Tibial nerve (tissue), 4 donors: ENCODE results near the gene PRKAG2.

Experiments used
- EP300 ChIP-seq, 2 donors: sonication (generic); formaldehyde crosslinking; IDR thresholded peaks; one replicate each; pipeline ENCODE4 v1.6.1; 2017; ENCODE audit warnings: antibody characterized with exemption in 2 of 2, mild to moderate bottlenecking in 1 of 2
- TF ChIP-seq, protein P1 (sequence below), 5 experiments: fragments of 200-600 bp in 3 of 5; fragments of 450-650 bp in 2 of 5; sonication (generic) in 3 of 5; IDR thresholded peaks; one replicate each; pipeline ENCODE4 v1.5.1; 2016 to 2019; ENCODE audit warnings: antibody characterized with exemption in 5 of 5, mild to moderate bottlenecking in 3 of 5, moderate library complexity in 2 of 5

DNA sequence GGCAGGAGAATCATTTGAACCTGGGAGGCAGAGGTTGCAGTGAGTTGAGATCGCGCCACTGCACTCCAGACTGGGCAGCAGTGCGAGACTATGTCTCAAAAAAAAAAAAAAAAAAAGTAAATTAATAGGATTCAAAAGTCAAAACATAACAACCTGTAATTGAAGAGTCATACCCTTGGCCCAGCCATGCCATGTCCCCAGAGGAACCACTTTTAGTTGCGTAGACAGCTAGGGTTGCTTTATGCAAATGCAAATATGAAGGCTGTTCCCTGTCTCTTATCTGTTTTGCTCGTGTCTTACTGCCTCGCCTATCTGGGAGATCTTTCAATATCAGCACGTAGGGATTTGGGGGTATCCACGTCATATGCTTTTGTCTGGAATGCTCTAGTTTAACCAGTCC is 73.1 kb downstream of the PRKAG2 start:
- TF ChIP-seq, protein P1, sequence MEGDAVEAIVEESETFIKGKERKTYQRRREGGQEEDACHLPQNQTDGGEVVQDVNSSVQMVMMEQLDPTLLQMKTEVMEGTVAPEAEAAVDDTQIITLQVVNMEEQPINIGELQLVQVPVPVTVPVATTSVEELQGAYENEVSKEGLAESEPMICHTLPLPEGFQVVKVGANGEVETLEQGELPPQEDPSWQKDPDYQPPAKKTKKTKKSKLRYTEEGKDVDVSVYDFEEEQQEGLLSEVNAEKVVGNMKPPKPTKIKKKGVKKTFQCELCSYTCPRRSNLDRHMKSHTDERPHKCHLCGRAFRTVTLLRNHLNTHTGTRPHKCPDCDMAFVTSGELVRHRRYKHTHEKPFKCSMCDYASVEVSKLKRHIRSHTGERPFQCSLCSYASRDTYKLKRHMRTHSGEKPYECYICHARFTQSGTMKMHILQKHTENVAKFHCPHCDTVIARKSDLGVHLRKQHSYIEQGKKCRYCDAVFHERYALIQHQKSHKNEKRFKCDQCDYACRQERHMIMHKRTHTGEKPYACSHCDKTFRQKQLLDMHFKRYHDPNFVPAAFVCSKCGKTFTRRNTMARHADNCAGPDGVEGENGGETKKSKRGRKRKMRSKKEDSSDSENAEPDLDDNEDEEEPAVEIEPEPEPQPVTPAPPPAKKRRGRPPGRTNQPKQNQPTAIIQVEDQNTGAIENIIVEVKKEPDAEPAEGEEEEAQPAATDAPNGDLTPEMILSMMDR (IDR thresholded peaks at IDR 0.05) = no peak
- no peak for TF ChIP-seq EP300 (IDR thresholded peaks at IDR 0.05)
